GM21737 (cell line): ENCODE data around the gene SCRT2.

Experiments
- ATAC-seq: cut with Tn5 transposase; IDR thresholded peaks from one replicate; pipeline ENCODE4 v1.9.1; 2021; ENCODE audit warnings: mild to moderate bottlenecking, moderate library complexity; ENCODE audit not compliant: unreplicated experiment

SCRT2 gene

DNA sequence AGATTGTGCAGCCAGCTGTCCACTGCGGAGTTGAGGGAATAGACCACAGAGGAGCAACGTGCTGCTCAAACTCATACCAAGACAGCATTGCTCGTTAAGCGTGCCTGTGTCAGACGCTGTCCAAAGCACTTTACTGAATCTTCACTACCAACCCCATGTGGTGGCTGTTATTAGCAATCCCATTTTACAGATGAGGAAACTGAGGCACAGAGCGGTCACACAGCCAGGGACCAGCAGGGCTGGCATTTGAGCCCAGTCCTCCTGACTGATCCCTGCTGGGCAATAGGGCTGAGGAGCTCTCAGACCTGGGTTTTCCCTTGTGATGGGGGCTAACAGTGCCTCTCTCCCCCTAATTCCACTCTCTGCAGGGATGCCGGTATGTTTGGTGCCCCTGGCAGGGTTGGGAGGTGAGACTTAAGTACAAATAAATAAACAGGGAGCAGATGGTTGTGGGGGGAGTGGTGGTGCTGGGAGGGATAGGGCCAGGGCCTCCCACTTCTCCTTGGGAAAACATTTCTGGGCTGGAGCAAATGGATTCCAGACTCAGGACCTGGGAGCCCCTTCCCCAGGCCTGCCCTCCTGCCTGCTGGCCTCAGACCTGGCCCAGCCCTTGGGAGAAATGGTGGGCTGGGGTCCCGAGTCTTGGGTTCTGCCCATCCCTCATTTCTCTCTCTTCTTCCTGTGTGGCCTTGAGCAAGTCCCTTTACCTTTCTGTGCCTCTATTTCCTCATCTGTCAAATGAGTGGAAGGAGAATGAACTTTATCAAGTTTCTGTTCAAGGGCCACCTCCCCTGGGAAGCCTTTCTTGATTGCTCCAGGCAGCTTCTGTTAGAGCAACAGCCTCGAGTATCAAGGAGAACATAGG is 40.3 kb downstream of the SCRT2 start:
- ATAC-seq: no peak

GRCh38 chr20:634148-634925 is 41.3 kb downstream of the SCRT2 start:
- ATAC-seq: no peak

DNA sequence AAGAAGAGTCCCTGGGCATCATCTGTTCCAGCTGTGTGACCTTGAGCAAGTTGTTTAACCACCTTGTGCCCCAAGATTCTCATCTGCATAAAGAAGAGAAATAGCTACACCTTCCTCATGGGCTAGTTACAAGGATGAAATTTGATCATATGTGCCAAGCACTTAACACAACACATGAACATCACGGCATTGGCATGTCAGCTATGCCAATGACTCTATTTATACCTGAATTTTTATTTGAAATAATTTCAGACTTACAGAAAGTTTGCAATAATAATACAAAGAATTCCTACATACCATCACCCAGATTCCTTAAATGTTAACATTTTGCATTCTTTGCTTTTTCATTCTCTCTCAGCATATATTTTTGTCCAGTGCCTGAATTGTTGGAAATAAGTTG is 44.5 kb downstream of the SCRT2 start:
- ATAC-seq: no peak

- ATAC-seq: no peak
These were observed 49.0 kb downstream of the SCRT2 start for GRCh38 chr20:626579-626978.

DNA sequence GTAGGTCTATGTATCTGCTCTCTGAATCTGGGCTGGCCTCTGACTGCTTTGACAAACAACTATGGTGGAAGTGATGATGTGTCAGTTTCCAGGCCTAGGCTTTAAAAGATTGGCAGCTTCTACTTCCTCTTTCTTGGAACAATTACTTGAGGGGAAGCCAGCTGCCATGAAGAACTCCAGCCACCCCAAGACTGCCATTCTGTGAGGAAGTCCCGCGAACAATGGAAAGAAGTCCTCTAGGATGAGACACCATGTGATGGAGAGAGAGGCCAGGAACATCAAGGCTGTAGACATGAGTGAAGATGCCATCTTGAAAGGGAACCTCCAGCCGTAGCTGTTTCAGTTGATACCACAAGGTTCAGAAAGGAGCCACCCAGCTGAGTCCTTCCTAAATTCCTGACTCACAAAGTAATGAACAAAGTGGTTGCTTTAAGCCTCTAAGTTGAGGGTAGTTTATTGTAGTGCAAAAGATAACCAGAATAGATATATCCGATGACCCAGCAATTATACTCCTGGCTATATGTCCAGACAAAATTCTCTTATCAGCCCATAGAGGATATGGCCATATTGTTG is 50.2 kb downstream of the SCRT2 start:
- no peak for ATAC-seq

- no peak for ATAC-seq
These were observed 51.9 kb downstream of the SCRT2 start for GRCh38 chr20:623704-624103.

- ATAC-seq: no peak
These were observed 52.6 kb downstream of the SCRT2 start for GRCh38 chr20:623021-623420.

- no peak for ATAC-seq
These were observed 53.4 kb downstream of the SCRT2 start for GRCh38 chr20:622161-622560.

DNA sequence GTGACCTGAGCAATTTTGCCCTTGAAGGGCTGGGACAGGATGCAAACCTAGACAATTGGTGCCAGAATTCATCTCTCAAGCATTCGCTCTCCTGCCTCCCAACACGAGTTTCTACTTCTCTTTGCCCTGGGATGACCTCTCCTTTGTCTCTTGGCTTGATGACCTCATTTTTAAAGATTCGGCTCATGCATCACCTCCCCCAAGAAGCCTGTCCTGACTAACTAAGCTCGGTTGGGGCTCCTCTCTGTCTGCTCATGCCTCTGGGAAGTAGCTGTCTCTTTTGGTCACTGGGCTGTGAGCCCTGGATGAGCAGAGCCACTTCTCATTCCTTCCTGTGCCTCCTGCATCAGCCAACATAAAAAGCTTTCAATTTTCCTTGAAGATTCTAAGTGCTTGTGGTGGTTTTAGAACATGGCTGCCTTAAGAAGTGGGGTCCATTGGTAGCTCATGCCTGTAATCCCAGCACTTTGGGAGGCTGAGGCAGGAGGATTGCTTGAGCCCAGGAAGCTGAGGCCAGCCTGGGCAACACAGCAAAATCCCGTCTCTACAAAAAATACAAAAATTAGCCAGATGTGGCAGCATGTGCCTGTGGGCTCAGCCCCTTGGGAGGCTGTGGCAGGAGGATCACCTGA is 54.4 kb downstream of the SCRT2 start:
- ATAC-seq: no peak

- ATAC-seq: no peak
These were observed 55.4 kb downstream of the SCRT2 start for GRCh38 chr20:620246-620645.

GRCh38 chr20:618980-619379 is 56.6 kb downstream of the SCRT2 start:
- no peak for ATAC-seq

DNA sequence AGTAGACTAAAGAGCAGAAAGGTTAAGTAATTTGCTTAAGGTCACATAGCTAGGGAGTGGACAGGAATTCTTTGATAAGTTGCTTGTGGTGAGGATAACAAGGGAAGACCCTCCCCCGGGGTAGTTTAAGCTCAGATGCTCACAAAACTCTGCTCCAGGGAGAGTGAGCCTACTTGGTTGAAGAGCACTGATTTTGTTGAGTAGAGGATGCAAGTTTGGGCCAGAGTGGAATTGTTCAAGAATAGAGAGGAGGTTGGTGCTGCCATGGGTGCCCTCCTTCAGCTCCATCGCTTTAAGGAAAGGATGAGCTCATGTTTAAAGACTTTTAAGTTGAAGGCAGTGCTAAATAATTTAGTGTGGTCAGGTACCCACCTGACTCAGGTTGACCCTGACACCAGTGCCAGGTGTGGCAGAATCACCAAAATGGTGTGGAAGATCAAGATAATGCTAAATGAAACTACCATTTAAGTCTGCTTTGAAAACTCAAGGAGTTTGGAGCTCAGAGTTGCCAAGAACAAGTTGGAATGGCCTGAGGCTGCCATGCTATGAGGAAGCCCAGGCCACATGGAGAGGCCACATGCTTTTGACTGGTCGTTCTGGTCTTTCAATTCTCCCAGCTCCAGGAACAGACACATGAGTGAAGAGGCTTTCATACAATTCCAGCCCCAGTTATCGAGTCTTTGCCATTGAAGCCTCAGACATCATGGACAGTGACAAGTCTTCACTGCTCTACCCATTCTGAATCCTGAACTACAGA is 57.5 kb downstream of the SCRT2 start:
- no peak for ATAC-seq

GRCh38 chr20:615514-615913 is 60.1 kb downstream of the SCRT2 start:
- ATAC-seq: no peak

DNA sequence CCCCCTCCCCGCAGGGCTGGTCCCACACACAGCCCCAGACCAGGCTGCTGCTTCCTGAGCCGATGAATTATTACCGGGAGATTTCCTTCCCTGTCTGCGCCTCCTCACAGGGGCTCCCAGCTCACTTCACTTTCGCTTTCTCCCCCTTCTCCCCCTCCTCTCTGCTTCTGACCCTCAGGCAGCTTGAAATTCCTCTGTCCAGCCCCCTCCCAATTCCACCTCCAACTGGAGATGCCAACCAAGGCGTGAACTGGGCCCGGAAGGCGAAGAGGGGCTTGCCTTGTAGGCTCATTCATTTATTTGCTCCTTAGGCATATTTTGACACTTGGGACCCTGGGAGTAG is 63.8 kb downstream of the SCRT2 start:
- ATAC-seq: no peak
